ENCODE results near the gene OBSL1. TPM values are rescaled to one million over a fixed set of nuclear protein-coding genes. Genes with fewer than 3 reads are reported as not detected.

The OBSL1 gene
- total RNA-seq, 4 donors from 2014 or later, result 51.9 to 123 (median 99.2) TPM

DNA sequence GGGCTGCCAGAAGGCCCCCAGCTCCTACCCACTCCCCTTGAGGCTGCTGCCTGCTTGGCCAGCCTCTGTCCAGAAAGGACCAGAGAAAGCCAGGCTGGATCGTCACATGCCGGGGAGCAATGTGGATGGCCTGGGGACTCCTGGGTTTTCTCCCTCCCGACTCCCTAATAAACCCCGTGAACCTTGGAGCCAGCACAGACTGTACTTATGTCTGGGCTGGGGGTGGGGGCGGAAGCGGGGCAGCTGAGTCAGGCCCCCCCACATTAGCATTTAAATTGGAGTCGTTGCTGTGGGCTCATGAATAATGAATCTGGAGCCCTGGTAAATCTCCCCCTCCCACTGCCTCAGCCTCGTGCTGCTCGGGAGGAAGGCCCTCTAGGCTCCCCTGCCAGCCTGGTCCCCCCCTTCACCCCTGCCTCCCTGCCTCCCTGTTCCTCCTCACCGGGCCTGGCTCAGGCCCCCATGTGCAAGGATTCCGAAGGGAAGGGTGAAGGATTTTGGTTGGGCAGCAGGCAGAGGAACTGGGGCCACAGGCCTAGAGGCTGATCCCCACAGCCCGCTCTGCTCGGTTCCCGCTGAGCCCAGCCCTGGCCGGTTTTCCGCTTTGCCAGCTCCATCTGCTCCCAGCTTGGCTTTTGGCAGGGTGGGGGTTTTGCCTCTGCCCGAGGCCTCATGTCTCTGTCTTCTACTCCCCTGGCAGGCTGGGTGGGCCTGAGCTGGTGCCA, 64.4 kb downstream of the OBSL1 start:
- Histone ChIP-seq H3K36me3 (peaks cover 20 to 59% (median 52%) of the 10 kb centered on the region in 4 donors), H3K27ac (replicated peaks in 1 of 4) (no peak overlapping the region), H3K4me1 (peaks cover 10 to 33% (median 29%) of the 10 kb centered on the region in 4 donors), H3K4me3 (no peak overlapping the region), H3K27me3 (peaks cover 0 to 38% (median 0%) of the 10 kb centered on the region in 4 donors), H3K9me3 (no peaks in the 10 kb centered on the region)
- intact Hi-C loops (cut with DNase I), result no loop called here
- 81% methylated on average over 10 of the region's 17 CpGs for WGBS
- TF ChIP-seq POLR2AphosphoS5 (IDR thresholded peaks at IDR 0.05), result no peak
- no peak for TF ChIP-seq POLR2A (IDR thresholded peaks at IDR 0.05; ENCODE audit: low read depth)
- TF ChIP-seq, protein P1, sequence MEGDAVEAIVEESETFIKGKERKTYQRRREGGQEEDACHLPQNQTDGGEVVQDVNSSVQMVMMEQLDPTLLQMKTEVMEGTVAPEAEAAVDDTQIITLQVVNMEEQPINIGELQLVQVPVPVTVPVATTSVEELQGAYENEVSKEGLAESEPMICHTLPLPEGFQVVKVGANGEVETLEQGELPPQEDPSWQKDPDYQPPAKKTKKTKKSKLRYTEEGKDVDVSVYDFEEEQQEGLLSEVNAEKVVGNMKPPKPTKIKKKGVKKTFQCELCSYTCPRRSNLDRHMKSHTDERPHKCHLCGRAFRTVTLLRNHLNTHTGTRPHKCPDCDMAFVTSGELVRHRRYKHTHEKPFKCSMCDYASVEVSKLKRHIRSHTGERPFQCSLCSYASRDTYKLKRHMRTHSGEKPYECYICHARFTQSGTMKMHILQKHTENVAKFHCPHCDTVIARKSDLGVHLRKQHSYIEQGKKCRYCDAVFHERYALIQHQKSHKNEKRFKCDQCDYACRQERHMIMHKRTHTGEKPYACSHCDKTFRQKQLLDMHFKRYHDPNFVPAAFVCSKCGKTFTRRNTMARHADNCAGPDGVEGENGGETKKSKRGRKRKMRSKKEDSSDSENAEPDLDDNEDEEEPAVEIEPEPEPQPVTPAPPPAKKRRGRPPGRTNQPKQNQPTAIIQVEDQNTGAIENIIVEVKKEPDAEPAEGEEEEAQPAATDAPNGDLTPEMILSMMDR (IDR thresholded peaks at IDR 0.05), result no peak
- no peak for TF ChIP-seq EP300 (IDR thresholded peaks at IDR 0.05)
- DNase-seq (ENCODE audit: extremely low spot score), result no peak

DNA sequence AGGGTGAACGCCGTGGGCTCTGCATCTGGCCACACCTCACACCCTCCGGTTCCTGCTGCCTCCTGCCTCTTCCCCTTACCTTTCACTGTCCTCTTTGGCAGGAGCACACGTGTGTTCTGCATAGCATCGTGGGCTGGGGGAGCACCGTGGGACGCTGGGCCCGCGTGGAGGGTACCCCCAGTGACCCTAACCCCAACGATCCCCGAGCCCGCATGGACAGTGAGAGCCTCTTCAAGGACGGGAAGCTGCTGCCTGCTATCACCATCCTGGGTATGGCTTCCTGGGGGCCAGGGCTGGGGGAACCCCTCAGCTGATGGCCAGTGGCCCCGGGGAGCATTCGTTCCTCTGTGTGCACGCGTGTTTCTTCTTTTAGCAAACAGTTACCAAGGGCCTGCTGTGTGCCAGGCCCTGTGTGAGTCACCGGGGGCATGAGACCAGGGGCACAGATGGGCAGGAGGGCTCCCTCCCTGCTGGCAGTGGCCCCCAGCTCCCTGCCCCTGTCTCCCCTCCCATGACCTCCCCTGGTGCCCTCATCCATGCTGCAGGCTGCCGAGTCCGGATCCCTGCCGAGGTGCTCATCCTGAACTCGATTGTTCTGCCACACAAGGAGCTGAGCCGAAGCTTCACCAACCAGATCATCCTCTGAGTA, 65.1 kb downstream of the OBSL1 start:
- Histone ChIP-seq H3K27ac (replicated peaks in 1 of 4) (no peak overlapping the region), H3K4me3 (no peak overlapping the region), H3K27me3 (peaks cover 0 to 31% (median 0%) of the 10 kb centered on the region in 4 donors), H3K4me1 (peaks cover 10 to 39% (median 29%) of the 10 kb centered on the region in 4 donors), H3K36me3 (peaks cover 20 to 63% (median 57%) of the 10 kb centered on the region in 4 donors), H3K9me3 (no peaks in the 10 kb centered on the region)
- no peak for DNase-seq (ENCODE audit: extremely low spot score)
- WGBS, result 80% methylated on average over 17 of the region's 23 CpGs
- TF ChIP-seq POLR2A (IDR thresholded peaks at IDR 0.05; ENCODE audit: low read depth) (no peak), EP300 (IDR thresholded peaks at IDR 0.05) (no peak), POLR2AphosphoS5 (IDR thresholded peaks at IDR 0.05) (no peak)
- TF ChIP-seq, protein P1 (IDR thresholded peaks at IDR 0.05), result no peak
- intact Hi-C loops (cut with DNase I), result no loop called here

DNA sequence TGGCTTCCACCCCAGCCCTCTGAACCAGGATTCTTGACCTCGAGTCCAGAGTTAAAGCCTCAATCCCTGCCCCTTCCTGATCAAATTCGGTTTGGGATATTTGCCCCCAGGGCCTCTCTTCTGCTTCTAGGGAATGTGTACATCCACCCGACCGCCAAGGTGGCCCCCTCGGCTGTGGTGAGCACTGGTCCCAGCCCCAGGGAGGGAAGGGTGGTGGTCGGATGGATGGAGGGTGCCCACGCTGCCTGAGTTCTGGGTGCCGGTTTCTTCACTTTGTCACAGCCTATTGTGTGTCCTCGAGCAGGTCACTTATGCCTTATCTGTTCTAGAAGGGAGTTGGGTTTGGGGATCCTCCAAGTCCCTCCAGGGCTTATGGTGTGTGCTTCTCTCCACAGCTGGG, 65.8 kb downstream of the OBSL1 start:
- H3K4me1 ChIP-seq, result peaks cover 10 to 45% (median 28%) of the 10 kb centered on the region in 4 donors
- WGBS, result 92% methylated on average over 9 of the region's 9 CpGs
- intact Hi-C loops (cut with DNase I), result no loop called here
- no peak overlapping the region for H3K4me3 ChIP-seq
- H3K36me3 ChIP-seq, result peaks cover 20 to 63% (median 58%) of the 10 kb centered on the region in 4 donors
- DNase-seq (ENCODE audit: extremely low spot score), result no peak
- H3K27ac ChIP-seq (replicated peaks in 1 of 4), result no peak overlapping the region
- peaks cover 0 to 25% (median 0%) of the 10 kb centered on the region in 4 donors for H3K27me3 ChIP-seq
- no peak for TF ChIP-seq POLR2AphosphoS5 (IDR thresholded peaks at IDR 0.05)
- TF ChIP-seq, protein P1 (IDR thresholded peaks at IDR 0.05), result no peak
- TF ChIP-seq POLR2A (IDR thresholded peaks at IDR 0.05; ENCODE audit: low read depth), result no peak
- TF ChIP-seq EP300 (IDR thresholded peaks at IDR 0.05), result no peak
- no peaks in the 10 kb centered on the region for H3K9me3 ChIP-seq

DNA sequence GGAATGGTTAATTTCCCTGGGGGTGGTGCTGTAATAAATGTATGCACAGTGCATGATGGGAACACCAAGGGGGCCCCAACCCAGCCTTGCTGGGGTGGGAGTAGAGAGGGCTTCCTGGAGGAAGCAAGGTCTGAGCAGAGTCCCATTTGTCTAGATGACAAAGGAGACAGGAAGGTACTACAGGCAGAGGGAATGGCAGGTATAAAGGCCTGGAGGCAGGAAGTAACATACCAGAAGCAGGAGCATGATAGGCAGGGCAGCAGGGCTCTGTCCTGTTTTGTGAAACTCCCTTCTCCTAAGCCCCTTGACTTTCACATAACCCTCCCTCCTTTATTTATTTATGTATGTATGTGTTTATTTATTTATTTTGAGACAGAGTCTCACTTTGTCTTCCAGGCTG, 68.7 kb downstream of the OBSL1 start:
- Histone ChIP-seq H3K36me3 (peaks cover 20 to 61% (median 58%) of the 10 kb centered on the region in 4 donors), H3K27me3 (peaks cover 0 to 1% (median 0%) of the 10 kb centered on the region in 4 donors), H3K4me3 (no peak overlapping the region), H3K4me1 (peaks cover 10 to 37% (median 25%) of the 10 kb centered on the region in 4 donors), H3K9me3 (no peaks in the 10 kb centered on the region), H3K27ac (replicated peaks in 1 of 4) (no peak overlapping the region)
- intact Hi-C loops (cut with DNase I), result no loop called here
- DNase-seq (ENCODE audit: extremely low spot score), result no peak
- TF ChIP-seq, protein P1 (IDR thresholded peaks at IDR 0.05), result no peak
- TF ChIP-seq POLR2A (IDR thresholded peaks at IDR 0.05; ENCODE audit: low read depth) (no peak), EP300 (IDR thresholded peaks at IDR 0.05) (no peak), POLR2AphosphoS5 (IDR thresholded peaks at IDR 0.05) (no peak)
